Testis (tissue), 5 donors: Measurements from ENCODE around the gene SMARCE1. TPM values are rescaled to one million over a fixed set of nuclear protein-coding genes. Genes with fewer than 3 reads are reported as not detected.
A peak's percentile ranks its signal among the peaks of the same experiment; 100 is the strongest.

ENCODE experiments used
- DNase-seq: peaks from one replicate; pipeline ENCODE4 v3.0.0-alpha.2; 2019
- H3K27ac ChIP-seq, 2 donors: fragments of 200-600 bp; sonication (generic); one replicate each; pipeline ENCODE4 v1.5.1; 2019
- H3K27me3 ChIP-seq: fragments of 200-600 bp; sonication (generic); one replicate; pipeline ENCODE4 v1.5.1; 2019
- H3K36me3 ChIP-seq: fragments of 200-600 bp; sonication (generic); one replicate; pipeline ENCODE4 v1.5.1; 2017; ENCODE audit warnings: low read depth; ENCODE audit errors: missing control alignments
- H3K4me1 ChIP-seq: fragments of 200-600 bp; sonication (generic); one replicate; pipeline ENCODE4 v1.5.1; 2019
- H3K4me3 ChIP-seq, 2 donors: fragments of 200-600 bp; sonication (generic); one replicate each; pipeline ENCODE4 v1.5.1; 2017 to 2019
- H3K9me3 ChIP-seq: fragments of 200-600 bp; sonication (generic); one replicate; pipeline ENCODE4 v1.5.1; 2017
- CTCF ChIP-seq, 3 experiments: fragments of 450-650 bp in 2 of 3; fragments of 200-600 bp in 1 of 3; sonication (generic) in 1 of 3; IDR thresholded peaks; one replicate each; pipeline ENCODE4 v1.5.1; 2016 to 2019; ENCODE audit warnings: antibody characterized with exemption in 3 of 3, mild to moderate bottlenecking in 2 of 3, moderate library complexity in 1 of 3
- POLR2A ChIP-seq: fragments of 450-650 bp; IDR thresholded peaks from one replicate; pipeline ENCODE4 v1.6.1; 2017; ENCODE audit warnings: antibody characterized with exemption, mild to moderate bottlenecking, moderate library complexity
- WGBS, 2 donors: methylation state at CpG; one replicate each; pipeline ENCODE4 v1.1.5; 2018; 5-methylcytosine and 5-hydroxymethylcytosine counted together
- intact Hi-C: fragments of 100-400 bp; cut with DNase I; formaldehyde crosslinking; loops from one replicate; pipeline ENCODE4 v1.15.1; 2023; ENCODE audit warnings: low total_unique reads
- long read RNA-seq, 2 donors: transcript quantifications; one replicate each; lab custom pipeline, GENCODE V29; 2026
- polyA plus RNA-seq: library from polyadenylated mRNA; stranded (reverse); fragments of 350-450 nt; fragmentation: Illumina TruSeq; extraction: RNeasy Lipid Tissue Mini Kit (QIAGEN cat#74804); gene quantifications from one replicate; pipeline ENCODE4 v1.2.3, GENCODE V29; 2014; ENCODE audit warnings: low read depth, low replicate concordance; ENCODE audit not compliant: insufficient read depth
- total RNA-seq, 2 donors: library from RNA; depleted of rRNA; stranded (reverse); fragments of >200 nt; gene quantifications; one replicate each; pipeline ENCODE4 v1.2.3, GENCODE V29; 2016

Gene SMARCE1
- total RNA-seq, result 10 to 100 TPM; 80.3 to 81.6 TPM
- 86.4 TPM for polyA plus RNA-seq
- long read RNA-seq, donor 1, full-length matches to known transcripts, result 123 of 149 reads
- long read RNA-seq, donor 1, partial matches to known transcripts, result 26 of 149 reads
- long read RNA-seq, donor 1, other reads (novel, unspliced or antisense), result 0 of 149 reads
- long read RNA-seq, donor 2, full-length matches to known transcripts, result 76 of 87 reads
- long read RNA-seq, donor 2, partial matches to known transcripts, result 11 of 87 reads
- long read RNA-seq, donor 2, other reads (novel, unspliced or antisense), result 0 of 87 reads

DNA sequence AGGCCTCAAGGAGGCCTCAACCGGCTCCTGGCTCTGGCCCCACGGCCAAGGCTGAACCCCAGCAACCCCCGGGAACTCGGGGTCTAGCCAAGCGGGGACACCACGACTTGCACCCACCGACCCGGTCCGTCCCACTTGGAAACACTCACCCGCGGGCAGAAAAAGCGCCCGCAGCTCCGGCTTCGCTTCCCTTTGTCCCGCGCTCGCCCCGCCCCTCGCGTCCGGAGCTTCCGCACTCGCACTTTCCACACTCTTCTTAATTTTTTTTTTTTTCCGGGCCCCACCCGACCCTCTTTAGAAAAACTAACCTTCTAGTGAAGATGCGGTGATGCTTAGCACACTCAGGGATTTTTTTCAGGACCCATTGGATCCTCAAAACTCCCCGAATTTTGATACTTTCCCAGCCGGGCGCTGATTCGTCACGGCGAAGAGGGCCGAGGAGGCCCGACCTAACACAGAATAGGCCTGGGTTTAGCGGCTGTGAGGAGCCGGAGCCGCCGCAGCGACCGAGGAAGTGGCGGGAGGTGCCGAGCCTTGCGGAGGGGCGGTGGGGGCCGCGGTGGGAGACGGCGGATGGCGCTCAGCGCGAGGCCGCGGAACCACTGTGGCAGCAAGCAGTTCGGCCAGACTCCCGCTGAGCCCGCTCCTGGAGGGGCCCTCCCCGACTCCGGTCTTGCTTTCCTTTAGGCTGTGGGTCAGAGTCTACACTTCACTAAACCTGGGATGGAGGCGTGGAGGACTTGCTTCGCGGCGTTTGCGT is at the start of gene SMARCE1:
TSS of gene SMARCE1 (minus strand) at position 195 of the 760 bp plus-strand sequence. CDS start 2,016 bp downstream, outside the sequence.
- WGBS, 2 donors, result 0 to 1% methylated on average over 29 to 64 of the region's 64 CpGs

GRCh38 chr17:40697297-40697696 is 49.7 kb upstream of the SMARCE1 start:
- TF ChIP-seq CTCF (IDR thresholded peaks at IDR 0.05), result no peak
- TF ChIP-seq POLR2A, result no peak
- WGBS, 2 donors, result 38 to 53% methylated on average over 7 of the region's 7 CpGs
- no peak overlapping the region for H3K27ac ChIP-seq
- no peak overlapping the region for H3K4me3 ChIP-seq
- H3K36me3 ChIP-seq, result no peaks in the 10 kb centered on the region
- H3K4me1 ChIP-seq, result no peaks in the 10 kb centered on the region
- H3K9me3 ChIP-seq, result no peaks in the 10 kb centered on the region
- no peaks in the 10 kb centered on the region for H3K27me3 ChIP-seq
- intact Hi-C loops, result no loop called here
- no peak for DNase-seq

More for the DNA sequence above, at the start of gene SMARCE1:
- H3K9me3 ChIP-seq, result no peaks in the 10 kb centered on the region
- no peaks in the 10 kb centered on the region for H3K36me3 ChIP-seq
- TF ChIP-seq POLR2A (no peak), CTCF (IDR thresholded peaks at IDR 0.05) (no peak)
- no peaks in the 10 kb centered on the region for H3K27me3 ChIP-seq
- H3K4me1 ChIP-seq, result peaks cover 26% of the 10 kb centered on the region
- DNase-seq, result peak; percentile 73
- intact Hi-C loops, result no loop called here
- peak within 1 kb of the TSS; percentile 83 to 90 for H3K4me3 ChIP-seq
- H3K27ac ChIP-seq, result peak within 1 kb of the TSS; percentile 99

- Histone ChIP-seq H3K4me1 (no peaks in the 10 kb centered on the region), H3K36me3 (no peaks in the 10 kb centered on the region), H3K9me3 (no peaks in the 10 kb centered on the region), H3K4me3 (no peak overlapping the region), H3K27ac (no peak overlapping the region), H3K27me3 (no peaks in the 10 kb centered on the region)
- no peak for TF ChIP-seq POLR2A
- no peak for TF ChIP-seq CTCF (IDR thresholded peaks at IDR 0.05)
- no peak for DNase-seq
- WGBS, 2 donors, result 79 to 89% methylated on average over 3 of the region's 3 CpGs
- intact Hi-C loops, result no loop called here
These were observed 49.0 kb upstream of the SMARCE1 start for GRCh38 chr17:40696651-40697072.

DNA sequence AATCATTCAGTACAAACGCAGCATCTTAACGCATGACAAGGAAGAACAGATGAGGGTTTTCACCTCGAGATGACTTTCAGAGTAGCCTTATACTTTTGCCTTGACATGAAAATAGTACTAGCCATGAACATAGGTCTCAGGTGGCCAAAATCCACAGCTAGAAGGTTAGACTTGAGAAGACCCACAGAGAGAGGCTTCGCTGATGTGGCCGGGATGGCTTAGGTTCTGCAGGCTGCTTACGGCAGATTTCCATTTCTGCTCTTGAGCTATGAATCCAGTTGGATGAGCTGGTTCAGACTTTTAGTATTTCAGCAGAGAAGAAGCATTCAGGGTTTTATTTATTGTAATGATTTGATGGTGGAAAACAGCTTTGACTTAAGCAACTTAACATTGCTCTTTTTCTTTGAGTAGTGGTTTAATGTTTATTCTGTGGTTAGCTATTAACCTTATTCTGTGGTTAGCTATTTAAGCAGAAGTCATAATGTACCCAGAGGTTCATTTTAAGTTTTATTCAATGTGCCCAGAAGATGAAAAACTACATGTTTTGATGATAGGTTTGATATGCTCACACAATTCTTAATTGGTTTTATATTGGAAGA is 48.4 kb upstream of the SMARCE1 start:
- Histone ChIP-seq H3K4me3 (no peak overlapping the region), H3K27ac (no peak overlapping the region), H3K4me1 (no peaks in the 10 kb centered on the region), H3K9me3 (no peaks in the 10 kb centered on the region), H3K36me3 (no peaks in the 10 kb centered on the region), H3K27me3 (no peaks in the 10 kb centered on the region)
- intact Hi-C loops, result no loop called here
- DNase-seq, result no peak
- TF ChIP-seq CTCF (IDR thresholded peaks at IDR 0.05) (no peak), POLR2A (no peak)
- 94 to 96% methylated on average over 6 of the region's 6 CpGs for WGBS, 2 donors
